HG03442 (cell line): ENCODE measurements around the gene ANO5.
A peak's percentile ranks its signal among the peaks of the same experiment; 100 is the strongest.

Experiments used
- ATAC-seq: cut with Tn5 transposase; IDR thresholded peaks from one replicate; pipeline ENCODE4 v1.9.1; 2021; ENCODE audit warnings: mild to moderate bottlenecking, moderate library complexity; ENCODE audit not compliant: unreplicated experiment

The ANO5 gene

GRCh38 chr11:22192642-22193347 is at the start of gene ANO5:
Gene ANO5 (plus strand): TSS chr11:22193085. CDS start chr11:22193493, 408 bp downstream.
- ATAC-seq = peak; percentile 45

- ATAC-seq = no peak
Measured at GRCh38 chr11:22151649-22152197, 41.2 kb upstream of the ANO5 start.

- ATAC-seq = no peak
Measured at GRCh38 chr11:22157531-22157930, 35.4 kb upstream of the ANO5 start.

GRCh38 chr11:22161489-22161888 is 31.4 kb upstream of the ANO5 start:
- no peak for ATAC-seq

GRCh38 chr11:22162756-22163155 is 30.1 kb upstream of the ANO5 start:
- no peak for ATAC-seq

GRCh38 chr11:22163394-22163797 is 29.5 kb upstream of the ANO5 start:
- peak; percentile 76 for ATAC-seq

GRCh38 chr11:22165087-22165486 is 27.8 kb upstream of the ANO5 start:
- no peak for ATAC-seq

- no peak for ATAC-seq
Measured at GRCh38 chr11:22165759-22166513, 26.9 kb upstream of the ANO5 start.

GRCh38 chr11:22169833-22170232 is 23.1 kb upstream of the ANO5 start:
- ATAC-seq = no peak

GRCh38 chr11:22173532-22173931 is 19.4 kb upstream of the ANO5 start:
- ATAC-seq = no peak

- ATAC-seq = no peak
Measured at GRCh38 chr11:22177186-22177585, 15.7 kb upstream of the ANO5 start.

GRCh38 chr11:22179626-22180025 is 13.3 kb upstream of the ANO5 start:
- no peak for ATAC-seq

GRCh38 chr11:22180131-22180530 is 12.8 kb upstream of the ANO5 start:
- ATAC-seq = no peak

GRCh38 chr11:22189660-22190059 is 3.2 kb upstream of the ANO5 start:
- no peak for ATAC-seq

GRCh38 chr11:22190827-22191463 is 1.9 kb upstream of the ANO5 start:
- peak; percentile 31 for ATAC-seq

GRCh38 chr11:22192289-22192641 is 620 bp upstream of the ANO5 start:
- no peak for ATAC-seq

GRCh38 chr11:22193348-22194051 is 615 bp downstream of the ANO5 start:
- ATAC-seq = peak; percentile 24

- ATAC-seq = no peak
Measured at GRCh38 chr11:22194306-22194705, 1.4 kb downstream of the ANO5 start.

- no peak for ATAC-seq
Measured at GRCh38 chr11:22194907-22195306, 2.0 kb downstream of the ANO5 start.

- no peak for ATAC-seq
Measured at GRCh38 chr11:22197139-22198005, 4.5 kb downstream of the ANO5 start.
